Measurements from ENCODE around the gene PPP1R12A. TPM values are rescaled to one million over a fixed set of nuclear protein-coding genes. Genes with fewer than 3 reads are reported as not detected.
"Not testable (repeated sequence)": the region's sequence is repeated elsewhere in the genome, so short reads cannot be mapped to it uniquely, and the experiment has no call there.

Gene PPP1R12A
- total RNA-seq, 1 donor: 207 TPM

DNA sequence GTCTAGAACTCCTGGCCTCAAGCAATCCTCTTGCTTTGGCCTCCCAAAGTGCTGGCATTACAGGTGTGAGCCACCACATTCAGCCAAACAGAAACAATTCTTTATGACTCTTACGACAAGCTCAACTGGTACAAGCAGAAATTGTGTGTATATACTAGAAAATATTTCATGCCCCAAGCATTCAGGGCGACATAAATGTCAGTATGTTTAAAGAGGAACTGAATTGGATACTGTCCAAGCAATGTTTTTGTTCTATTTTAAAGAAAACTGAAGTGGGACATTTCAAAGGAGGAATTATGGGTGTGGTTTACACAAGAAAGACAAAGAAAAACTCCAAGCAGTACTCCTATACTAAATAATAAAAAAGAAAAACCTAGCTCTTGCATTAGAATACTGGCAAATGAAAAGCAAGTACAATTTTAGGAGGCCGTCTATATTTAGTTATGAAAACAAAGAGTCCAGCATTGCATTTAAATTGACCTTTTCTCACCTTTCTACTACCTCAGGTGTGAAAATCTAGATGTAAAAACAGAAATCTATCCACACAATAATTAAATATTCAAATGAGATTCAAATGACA lies 48.9 kb downstream of the PPP1R12A start:
- H3K4me3 ChIP-seq (ENCODE audit: low read depth, low read length): no peak overlapping the region
- no peak for DNase-seq (ENCODE audit: low read depth)
- TF ChIP-seq, protein P1, sequence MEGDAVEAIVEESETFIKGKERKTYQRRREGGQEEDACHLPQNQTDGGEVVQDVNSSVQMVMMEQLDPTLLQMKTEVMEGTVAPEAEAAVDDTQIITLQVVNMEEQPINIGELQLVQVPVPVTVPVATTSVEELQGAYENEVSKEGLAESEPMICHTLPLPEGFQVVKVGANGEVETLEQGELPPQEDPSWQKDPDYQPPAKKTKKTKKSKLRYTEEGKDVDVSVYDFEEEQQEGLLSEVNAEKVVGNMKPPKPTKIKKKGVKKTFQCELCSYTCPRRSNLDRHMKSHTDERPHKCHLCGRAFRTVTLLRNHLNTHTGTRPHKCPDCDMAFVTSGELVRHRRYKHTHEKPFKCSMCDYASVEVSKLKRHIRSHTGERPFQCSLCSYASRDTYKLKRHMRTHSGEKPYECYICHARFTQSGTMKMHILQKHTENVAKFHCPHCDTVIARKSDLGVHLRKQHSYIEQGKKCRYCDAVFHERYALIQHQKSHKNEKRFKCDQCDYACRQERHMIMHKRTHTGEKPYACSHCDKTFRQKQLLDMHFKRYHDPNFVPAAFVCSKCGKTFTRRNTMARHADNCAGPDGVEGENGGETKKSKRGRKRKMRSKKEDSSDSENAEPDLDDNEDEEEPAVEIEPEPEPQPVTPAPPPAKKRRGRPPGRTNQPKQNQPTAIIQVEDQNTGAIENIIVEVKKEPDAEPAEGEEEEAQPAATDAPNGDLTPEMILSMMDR (IDR thresholded peaks at IDR 0.05; ENCODE audit: insufficient read depth, low read depth, low read length): no peak

DNA sequence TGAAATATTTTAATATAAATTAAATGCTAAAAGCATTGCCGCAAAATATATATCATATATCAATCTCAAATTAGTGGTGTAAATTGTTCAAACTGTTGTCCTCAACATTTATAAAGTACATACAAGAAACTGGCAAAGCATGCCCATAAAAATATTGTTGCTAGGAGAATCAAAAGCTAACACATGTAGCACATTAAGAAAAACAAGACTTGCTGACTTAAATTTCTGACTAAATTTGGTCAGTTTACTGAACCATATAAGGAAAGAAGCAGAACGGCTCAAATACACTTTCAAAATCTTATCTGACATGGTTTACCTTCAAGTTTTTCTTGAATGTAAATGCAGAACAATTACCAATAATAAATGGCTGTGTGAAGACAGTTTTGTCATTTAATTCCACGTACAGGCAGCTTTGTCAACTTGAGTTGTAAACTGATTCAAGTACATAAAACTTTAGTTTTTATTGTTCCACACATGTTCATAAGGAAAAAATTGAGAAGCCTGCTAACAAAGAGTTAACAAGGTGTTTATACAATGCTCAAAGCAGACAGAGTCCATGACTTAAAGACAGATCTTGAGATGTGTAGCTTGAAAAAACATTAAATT lies 50.4 kb downstream of the PPP1R12A start:
- DNase-seq (ENCODE audit: low read depth): no peak
- no peak overlapping the region for H3K4me3 ChIP-seq (ENCODE audit: low read depth, low read length)
- TF ChIP-seq, protein P1 (IDR thresholded peaks at IDR 0.05; ENCODE audit: insufficient read depth, low read depth, low read length): no peak

DNA sequence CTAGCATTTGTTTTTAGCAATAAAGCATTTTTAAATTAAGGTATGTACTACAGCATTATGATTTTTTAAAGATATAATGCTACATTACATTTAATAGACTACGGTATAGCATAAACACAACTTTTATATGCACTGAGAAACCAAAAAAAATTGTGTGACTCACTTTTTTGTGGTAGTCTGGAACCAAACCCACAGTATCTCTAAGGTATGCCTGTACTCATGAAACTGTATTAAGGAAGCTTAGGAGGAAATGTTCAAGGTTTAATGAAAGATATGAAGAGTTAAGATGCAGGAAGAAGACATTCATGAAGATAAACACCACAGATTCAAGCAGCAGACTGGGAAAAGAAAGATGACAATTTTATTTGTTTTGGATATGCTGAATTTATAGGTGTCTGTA lies 51.7 kb downstream of the PPP1R12A start:
- no peak overlapping the region for H3K4me3 ChIP-seq (ENCODE audit: low read depth, low read length)
- TF ChIP-seq, protein P1 (IDR thresholded peaks at IDR 0.05; ENCODE audit: insufficient read depth, low read depth, low read length): no peak
- peak; percentile 71 for DNase-seq (ENCODE audit: low read depth)

DNA sequence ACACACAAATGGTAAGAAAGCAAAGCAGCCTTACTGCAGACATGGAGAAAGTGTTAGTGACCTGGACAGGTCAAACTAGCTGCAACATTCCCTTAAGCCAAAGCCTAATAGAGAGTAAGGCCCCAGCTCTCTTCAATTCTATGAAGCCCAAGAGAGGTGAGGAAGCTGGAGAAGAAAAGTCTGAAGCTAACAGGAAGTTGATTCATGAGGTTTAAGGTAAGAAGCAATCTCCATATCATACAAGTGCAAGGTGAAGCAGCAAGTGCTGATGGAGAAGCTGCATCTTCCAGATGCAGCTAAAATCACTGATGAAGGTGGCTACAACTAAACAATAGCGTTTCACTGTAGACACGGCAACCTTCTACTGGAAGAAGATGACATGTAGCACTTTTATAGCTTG lies 53.5 kb downstream of the PPP1R12A start:
- TF ChIP-seq, protein P1 (IDR thresholded peaks at IDR 0.05; ENCODE audit: insufficient read depth, low read depth, low read length): no peak
- H3K4me3 ChIP-seq (ENCODE audit: low read depth, low read length): no peak overlapping the region
- no peak for DNase-seq (ENCODE audit: low read depth)

DNA sequence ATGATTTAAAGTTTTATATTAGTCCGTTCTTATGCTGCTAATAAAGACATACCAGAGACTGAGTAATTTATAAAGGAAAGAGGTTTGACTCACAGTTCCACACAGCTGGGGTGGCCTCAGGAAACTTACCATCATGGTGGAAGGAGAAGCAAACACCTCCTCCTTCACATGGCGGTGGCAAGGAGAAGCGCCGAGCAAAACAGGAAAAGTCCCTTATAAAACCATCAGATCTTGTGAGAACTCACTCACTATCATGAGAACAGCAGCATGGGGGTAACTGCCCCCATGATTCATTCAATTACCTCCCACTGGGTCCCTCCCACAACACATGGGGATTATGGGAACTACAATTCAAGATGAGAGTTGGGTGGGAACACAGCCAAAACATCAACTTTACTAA lies 56.4 kb downstream of the PPP1R12A start:
- H3K4me3 ChIP-seq (ENCODE audit: low read depth, low read length); DNase-seq (ENCODE audit: low read depth): not testable (repeated sequence)

DNA sequence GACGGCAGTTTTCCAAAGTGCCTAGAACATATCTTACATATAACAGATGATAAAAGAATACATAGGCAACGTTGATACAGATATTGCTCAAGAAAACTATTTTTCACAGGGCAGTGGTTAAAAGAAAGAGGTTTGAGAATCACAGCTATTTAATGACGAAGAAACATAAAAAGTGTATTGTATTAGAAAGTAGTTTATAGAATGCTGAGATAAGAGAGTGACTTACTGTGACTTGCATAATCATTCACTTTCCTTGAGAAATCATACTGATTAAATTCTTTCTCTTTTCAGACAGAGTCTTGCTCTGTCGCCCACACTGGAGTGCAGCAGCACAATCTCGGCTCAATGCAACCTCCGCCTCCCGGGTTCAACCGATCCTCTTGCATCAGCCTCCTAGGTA lies 57.7 kb downstream of the PPP1R12A start:
- no peak overlapping the region for H3K4me3 ChIP-seq (ENCODE audit: low read depth, low read length)
- DNase-seq (ENCODE audit: low read depth): no peak
- TF ChIP-seq, protein P1 (IDR thresholded peaks at IDR 0.05; ENCODE audit: insufficient read depth, low read depth, low read length): no peak

DNA sequence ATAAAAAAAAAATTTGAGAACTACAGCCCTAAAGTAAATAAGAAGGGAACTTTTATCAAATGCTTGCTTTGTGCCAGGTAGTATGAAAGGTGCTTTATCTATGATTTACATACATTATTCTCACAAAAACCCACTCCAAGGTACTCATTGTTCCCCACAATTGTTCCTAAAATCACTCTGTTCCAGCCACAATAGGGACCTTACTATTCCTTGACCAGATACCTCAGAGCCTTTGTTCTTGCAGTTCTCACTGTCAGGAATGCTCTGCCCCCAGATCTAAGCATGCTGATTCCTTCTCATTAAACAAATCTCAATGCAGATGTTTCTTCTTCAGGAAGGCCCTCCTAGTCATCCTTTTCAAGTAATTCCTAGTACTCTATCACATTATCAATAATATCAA lies 60.2 kb downstream of the PPP1R12A start:
- H3K4me3 ChIP-seq (ENCODE audit: low read depth, low read length): no peak overlapping the region
- no peak for DNase-seq (ENCODE audit: low read depth)
- TF ChIP-seq, protein P1 (IDR thresholded peaks at IDR 0.05; ENCODE audit: insufficient read depth, low read depth, low read length): no peak
